GM12878 (cell line): ENCODE measurements around the gene GFRA1. TPM values are rescaled to one million over a fixed set of nuclear protein-coding genes. Genes with fewer than 3 reads are reported as not detected.

Experiments used
- ATAC-seq: fragments of 200-7000 bp; cut with Tn5 transposase; 3 replicates; pipeline ENCODE4 v1.9.1; 2020; ENCODE audit warnings: mild to moderate bottlenecking, moderate library complexity
- BruUV-seq: library from RNA; stranded (reverse); fragments of 400-500 nt; replicated peaks from 2 replicates; lab custom pipeline; 2021; lab: Mats Ljungman, UMichigan
- CTCF ChIA-PET: fragments of 300-600 bp; sonication (Branson Sonifier 250); formaldehyde crosslinking; extraction: SDS; loops from one replicate; lab custom pipeline; 2021; ENCODE audit warnings: inconsistent platforms; lab: Yijun Ruan, JAX
- POLR2A ChIA-PET: fragments of 350-600 bp; formaldehyde crosslinking; extraction: SDS; loops from one replicate; lab custom pipeline; 2021; ENCODE audit warnings: inconsistent platforms; lab: Charles Lee
- RAD21 ChIA-PET: fragments of 300-600 bp; sonication (Branson Sonifier 250); formaldehyde crosslinking; loops from one replicate; lab custom pipeline; 2023; ENCODE audit warnings: antibody characterized with exemption; ENCODE audit not compliant: unreplicated experiment; lab: Charles Lee
- SMC1A ChIA-PET: fragments of 300-600 bp; sonication (Branson Sonifier 250); formaldehyde crosslinking; loops from one replicate; lab custom pipeline; 2023; ENCODE audit not compliant: unreplicated experiment, uncharacterized antibody; lab: Charles Lee
- DNase-seq: peaks from one replicate; pipeline ENCODE4 v3.0.0-alpha.2; 2011; ENCODE audit warnings: low read depth, low spot score
- FAIRE-seq: peaks from 3 replicates; lab custom pipeline; 2011; peaks lifted over from hg19 to GRCh38; lab: Jason Lieb, UNC
- H2AFZ ChIP-seq: 2 replicates; pipeline ENCODE4 v1.6.0; 2011; ENCODE audit warnings: low read depth, low read length, control low read depth; ENCODE audit not compliant: control insufficient read depth
- H3K27ac ChIP-seq: 2 replicates; pipeline ENCODE4 v1.5.1; 2011; ENCODE audit warnings: control low read depth; ENCODE audit not compliant: control insufficient read depth, insufficient read depth
- H3K27me3 ChIP-seq, 2 experiments: replicated peaks in 1 of 2; 2 replicates each; pipeline versions ENCODE4 v1.6.0 to v1.6.1; 2011; ENCODE audit warnings: low read length in 1 of 2; ENCODE audit not compliant: control insufficient read depth in 2 of 2, insufficient read depth in 2 of 2
- H3K36me3 ChIP-seq, 2 experiments: 2 replicates each; pipeline ENCODE4 v1.5.1; 2011; ENCODE audit warnings: low read length in 1 of 2; ENCODE audit not compliant: control insufficient read depth in 2 of 2, insufficient read depth in 2 of 2
- H3K4me1 ChIP-seq: 2 replicates; pipeline ENCODE4 v1.6.1; 2011; ENCODE audit warnings: mild to moderate bottlenecking, low read length, moderate library complexity, mixed read lengths; ENCODE audit not compliant: control insufficient read depth, insufficient read depth
- H3K4me2 ChIP-seq: 2 replicates; pipeline ENCODE4 v1.6.0; 2011; ENCODE audit warnings: control low read depth; ENCODE audit not compliant: control insufficient read depth, insufficient read depth
- H3K4me3 ChIP-seq: fragments of 200-600 bp; sonication (generic); 2 replicates; pipeline ENCODE4 v1.5.1; 2016
- H3K79me2 ChIP-seq: 2 replicates; pipeline ENCODE4 v1.6.0; 2011; ENCODE audit warnings: low read length; ENCODE audit not compliant: control insufficient read depth, insufficient read depth
- H3K9ac ChIP-seq: 2 replicates; pipeline ENCODE4 v1.8.0; 2011; ENCODE audit warnings: low read length, control low read depth, mixed read lengths; ENCODE audit not compliant: control insufficient read depth, insufficient read depth
- H3K9me3 ChIP-seq: replicated peaks from 3 replicates; pipeline ENCODE4 v1.5.1; 2011; ENCODE audit warnings: mild to moderate bottlenecking, low read length; ENCODE audit not compliant: control insufficient read depth, insufficient read depth
- H4K20me1 ChIP-seq: 2 replicates; pipeline ENCODE4 v1.6.0; 2011; ENCODE audit not compliant: control insufficient read depth, insufficient read depth
- BCL11A ChIP-seq: IDR thresholded peaks from 2 replicates; pipeline ENCODE4 v1.6.1; 2011; ENCODE audit warnings: low read depth, low read length
- EP300 ChIP-seq, 2 experiments: fragments of 150-350 bp in 1 of 2; IDR thresholded peaks; 2 replicates each; pipeline ENCODE4 v1.6.1; 2011 to 2012; ENCODE audit warnings: low read depth in 2 of 2, low read length in 2 of 2, borderline replicate concordance in 1 of 2, improper control_type of control experiment in 1 of 2, inconsistent platforms in 1 of 2; ENCODE audit not compliant: control insufficient read depth in 1 of 2
- HDAC2 ChIP-seq: fragments of 200-600 bp; sonication (generic); IDR thresholded peaks from 2 replicates; pipeline ENCODE4 v1.6.1; 2017
- HDAC6 ChIP-seq: fragments of 200-600 bp; sonication (generic); IDR thresholded peaks from one replicate; pipeline ENCODE4 v1.8.0; 2017; ENCODE audit warnings: antibody characterized with exemption; ENCODE audit not compliant: unreplicated experiment
- KDM1A ChIP-seq: fragments of 200-600 bp; sonication (generic); IDR thresholded peaks from 2 replicates; pipeline ENCODE4 v1.6.1; 2016; ENCODE audit warnings: borderline replicate concordance
- MTA2 ChIP-seq: fragments of 450-650 bp; IDR thresholded peaks from 2 replicates; pipeline ENCODE4 v1.6.1; 2016; ENCODE audit warnings: low read depth, mild to moderate bottlenecking, moderate library complexity
- NFXL1 ChIP-seq: fragments of 450-650 bp; IDR thresholded peaks from 2 replicates; pipeline ENCODE4 v1.6.1; 2017; ENCODE audit warnings: antibody characterized with exemption, mild to moderate bottlenecking, borderline replicate concordance
- NFYA ChIP-seq: IDR thresholded peaks from 2 replicates; pipeline ENCODE4 v1.6.1; 2011; ENCODE audit warnings: low read depth, mild to moderate bottlenecking, low read length, improper control_type of control experiment, borderline replicate concordance
- NR2C2 ChIP-seq: IDR thresholded peaks from 2 replicates; pipeline ENCODE4 v1.6.1; 2011; ENCODE audit warnings: borderline replicate concordance, low read depth; ENCODE audit not compliant: control insufficient read depth, insufficient read length
- POLR2AphosphoS5 ChIP-seq: IDR thresholded peaks from 2 replicates; pipeline ENCODE4 v1.6.1; 2011; ENCODE audit warnings: mild to moderate bottlenecking, low read length, inconsistent platforms
- SIN3A ChIP-seq: IDR thresholded peaks from 2 replicates; pipeline ENCODE4 v1.6.1; 2012; ENCODE audit warnings: low read depth, low read length, improper control_type of control experiment
- SMARCA5 ChIP-seq: fragments of 450-650 bp; IDR thresholded peaks from 2 replicates; pipeline ENCODE4 v1.6.1; 2017; ENCODE audit warnings: mild to moderate bottlenecking
- SUPT20H ChIP-seq: IDR thresholded peaks from 2 replicates; pipeline ENCODE4 v1.6.1; 2011; ENCODE audit warnings: low read depth, mild to moderate bottlenecking, low read length, moderate library complexity, borderline replicate concordance; ENCODE audit not compliant: control insufficient read depth
- TBL1XR1 ChIP-seq: IDR thresholded peaks from 2 replicates; pipeline ENCODE4 v1.6.1; 2012; ENCODE audit warnings: low read depth, low read length, improper control_type of control experiment
- YY1 ChIP-seq: IDR thresholded peaks from 2 replicates; pipeline ENCODE4 v1.6.1; 2011; ENCODE audit warnings: low read depth, mild to moderate bottlenecking, low read length
- WGBS: methylation state at CpG from one replicate; pipeline ENCODE4 v1.1.6; 2016; ENCODE audit warnings: low lambda C conversion rate; ENCODE audit not compliant: insufficient replicate concordance, insufficient coverage; ENCODE audit errors: missing lambda C conversion rate; 5-methylcytosine and 5-hydroxymethylcytosine counted together
- in situ Hi-C: fragments of 300-500 bp; cut with MboI; formaldehyde crosslinking; loops from 9 replicates; pipeline ENCODE4 v1.14.3; 2018; ENCODE audit warnings: mixed read lengths
- intact Hi-C: fragments of 100-400 bp; cut with micrococcal nuclease; formaldehyde crosslinking; loops from one replicate; pipeline ENCODE4 v1.14.2; 2022; ENCODE audit not compliant: unreplicated experiment
- polyA plus RNA-seq, 11 experiments: library from polyadenylated mRNA; depleted of rRNA in 4 of 11; unstranded in 6 of 11; stranded (reverse) in 5 of 11; fragments of >200 nt; fragmentation: Nextera tagmentation in 4 of 11; fragmentation: Illumina TruSeq in 1 of 11; extraction: Ambion mirVana in 4 of 11; extraction: Trizol in 1 of 11; gene quantifications; 1 replicate in 1 of 11; 2 replicates in 10 of 11; pipeline versions ENCODE4 v1.2.1 to v1.2.3, GENCODE V29; 2011 to 2016; ENCODE audit warnings: inconsistent platforms in 2 of 11, missing spikeins in 2 of 11, low read depth in 1 of 11
- total RNA-seq, 4 experiments: library from RNA; depleted of rRNA in 3 of 4; stranded (reverse); fragments of >200 nt in 3 of 4; fragmentation: Illumina TruSeq in 1 of 4; extraction: Trizol in 1 of 4; gene quantifications; 2 replicates each; pipeline versions ENCODE4 v1.2.1 to v1.2.3, GENCODE V29; 2013 to 2021
- TF ChIP-seq, protein P1 (sequence below): fragments of 450-650 bp; IDR thresholded peaks from 2 replicates; pipeline ENCODE4 v1.6.1; 2017; ENCODE audit warnings: mild to moderate bottlenecking, moderate library complexity
- TF ChIP-seq, protein P2 (sequence below): IDR thresholded peaks from 2 replicates; pipeline ENCODE4 v1.6.1; 2012; ENCODE audit warnings: mild to moderate bottlenecking, low read depth, low read length
- TF ChIP-seq, protein P3 (sequence below): fragments of 450-650 bp; IDR thresholded peaks from 2 replicates; pipeline ENCODE4 v1.6.1; 2017; ENCODE audit warnings: low read depth, mild to moderate bottlenecking, moderate library complexity

GFRA1 gene
- total and polyA plus RNA-seq, 10 of the 15 experiments (the other 5 are each of a cell fraction or from before 2014, with no cell fraction given), result 0.05 to 0.19 TPM; not detected in 8

DNA sequence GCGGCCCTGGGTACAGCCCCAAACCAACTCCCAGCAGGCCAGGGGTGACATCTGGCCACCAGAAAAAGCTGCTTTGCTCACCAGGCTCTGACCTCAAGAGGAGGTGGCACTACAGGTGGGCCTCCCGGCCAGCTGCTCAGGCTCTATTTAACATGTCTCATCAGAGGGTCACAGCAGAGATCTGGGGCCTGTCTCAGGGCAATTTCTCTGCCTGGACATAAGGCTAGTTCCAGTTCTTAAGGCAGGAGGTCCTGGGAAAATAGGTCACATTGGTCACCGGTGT is 88.6 kb downstream of the GFRA1 start:
- POLR2A ChIA-PET, result no interaction called here
- in situ Hi-C loops, result no loop called here
- no peak for ATAC-seq
- TF ChIP-seq TBL1XR1, result no peak
- TF ChIP-seq POLR2AphosphoS5, result no peak
- no peak for TF ChIP-seq MTA2
- no peak for TF ChIP-seq SIN3A
- TF ChIP-seq KDM1A, result no peak
- TF ChIP-seq, protein P1, sequence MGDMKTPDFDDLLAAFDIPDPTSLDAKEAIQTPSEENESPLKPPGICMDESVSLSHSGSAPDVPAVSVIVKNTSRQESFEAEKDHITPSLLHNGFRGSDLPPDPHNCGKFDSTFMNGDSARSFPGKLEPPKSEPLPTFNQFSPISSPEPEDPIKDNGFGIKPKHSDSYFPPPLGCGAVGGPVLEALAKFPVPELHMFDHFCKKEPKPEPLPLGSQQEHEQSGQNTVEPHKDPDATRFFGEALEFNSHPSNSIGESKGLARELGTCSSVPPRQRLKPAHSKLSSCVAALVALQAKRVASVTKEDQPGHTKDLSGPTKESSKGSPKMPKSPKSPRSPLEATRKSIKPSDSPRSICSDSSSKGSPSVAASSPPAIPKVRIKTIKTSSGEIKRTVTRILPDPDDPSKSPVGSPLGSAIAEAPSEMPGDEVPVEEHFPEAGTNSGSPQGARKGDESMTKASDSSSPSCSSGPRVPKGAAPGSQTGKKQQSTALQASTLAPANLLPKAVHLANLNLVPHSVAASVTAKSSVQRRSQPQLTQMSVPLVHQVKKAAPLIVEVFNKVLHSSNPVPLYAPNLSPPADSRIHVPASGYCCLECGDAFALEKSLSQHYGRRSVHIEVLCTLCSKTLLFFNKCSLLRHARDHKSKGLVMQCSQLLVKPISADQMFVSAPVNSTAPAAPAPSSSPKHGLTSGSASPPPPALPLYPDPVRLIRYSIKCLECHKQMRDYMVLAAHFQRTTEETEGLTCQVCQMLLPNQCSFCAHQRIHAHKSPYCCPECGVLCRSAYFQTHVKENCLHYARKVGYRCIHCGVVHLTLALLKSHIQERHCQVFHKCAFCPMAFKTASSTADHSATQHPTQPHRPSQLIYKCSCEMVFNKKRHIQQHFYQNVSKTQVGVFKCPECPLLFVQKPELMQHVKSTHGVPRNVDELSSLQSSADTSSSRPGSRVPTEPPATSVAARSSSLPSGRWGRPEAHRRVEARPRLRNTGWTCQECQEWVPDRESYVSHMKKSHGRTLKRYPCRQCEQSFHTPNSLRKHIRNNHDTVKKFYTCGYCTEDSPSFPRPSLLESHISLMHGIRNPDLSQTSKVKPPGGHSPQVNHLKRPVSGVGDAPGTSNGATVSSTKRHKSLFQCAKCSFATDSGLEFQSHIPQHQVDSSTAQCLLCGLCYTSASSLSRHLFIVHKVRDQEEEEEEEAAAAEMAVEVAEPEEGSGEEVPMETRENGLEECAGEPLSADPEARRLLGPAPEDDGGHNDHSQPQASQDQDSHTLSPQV, result no peak
- TF ChIP-seq NR2C2, result no peak
- no peak for TF ChIP-seq HDAC6
- no peak for TF ChIP-seq SMARCA5
- no peak for TF ChIP-seq HDAC2
- TF ChIP-seq NFYA, result no peak
- TF ChIP-seq, protein P2, sequence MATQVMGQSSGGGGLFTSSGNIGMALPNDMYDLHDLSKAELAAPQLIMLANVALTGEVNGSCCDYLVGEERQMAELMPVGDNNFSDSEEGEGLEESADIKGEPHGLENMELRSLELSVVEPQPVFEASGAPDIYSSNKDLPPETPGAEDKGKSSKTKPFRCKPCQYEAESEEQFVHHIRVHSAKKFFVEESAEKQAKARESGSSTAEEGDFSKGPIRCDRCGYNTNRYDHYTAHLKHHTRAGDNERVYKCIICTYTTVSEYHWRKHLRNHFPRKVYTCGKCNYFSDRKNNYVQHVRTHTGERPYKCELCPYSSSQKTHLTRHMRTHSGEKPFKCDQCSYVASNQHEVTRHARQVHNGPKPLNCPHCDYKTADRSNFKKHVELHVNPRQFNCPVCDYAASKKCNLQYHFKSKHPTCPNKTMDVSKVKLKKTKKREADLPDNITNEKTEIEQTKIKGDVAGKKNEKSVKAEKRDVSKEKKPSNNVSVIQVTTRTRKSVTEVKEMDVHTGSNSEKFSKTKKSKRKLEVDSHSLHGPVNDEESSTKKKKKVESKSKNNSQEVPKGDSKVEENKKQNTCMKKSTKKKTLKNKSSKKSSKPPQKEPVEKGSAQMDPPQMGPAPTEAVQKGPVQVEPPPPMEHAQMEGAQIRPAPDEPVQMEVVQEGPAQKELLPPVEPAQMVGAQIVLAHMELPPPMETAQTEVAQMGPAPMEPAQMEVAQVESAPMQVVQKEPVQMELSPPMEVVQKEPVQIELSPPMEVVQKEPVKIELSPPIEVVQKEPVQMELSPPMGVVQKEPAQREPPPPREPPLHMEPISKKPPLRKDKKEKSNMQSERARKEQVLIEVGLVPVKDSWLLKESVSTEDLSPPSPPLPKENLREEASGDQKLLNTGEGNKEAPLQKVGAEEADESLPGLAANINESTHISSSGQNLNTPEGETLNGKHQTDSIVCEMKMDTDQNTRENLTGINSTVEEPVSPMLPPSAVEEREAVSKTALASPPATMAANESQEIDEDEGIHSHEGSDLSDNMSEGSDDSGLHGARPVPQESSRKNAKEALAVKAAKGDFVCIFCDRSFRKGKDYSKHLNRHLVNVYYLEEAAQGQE, result no peak
- no peak for TF ChIP-seq YY1
- no peak for TF ChIP-seq SUPT20H
- no peak for TF ChIP-seq EP300 (IDR thresholded peaks at IDR 0.05; ENCODE audit: borderline replicate concordance in 1 of 2, control insufficient read depth in 1 of 2, low read depth in 2 of 2, low read length in 2 of 2)
- TF ChIP-seq, protein P3, sequence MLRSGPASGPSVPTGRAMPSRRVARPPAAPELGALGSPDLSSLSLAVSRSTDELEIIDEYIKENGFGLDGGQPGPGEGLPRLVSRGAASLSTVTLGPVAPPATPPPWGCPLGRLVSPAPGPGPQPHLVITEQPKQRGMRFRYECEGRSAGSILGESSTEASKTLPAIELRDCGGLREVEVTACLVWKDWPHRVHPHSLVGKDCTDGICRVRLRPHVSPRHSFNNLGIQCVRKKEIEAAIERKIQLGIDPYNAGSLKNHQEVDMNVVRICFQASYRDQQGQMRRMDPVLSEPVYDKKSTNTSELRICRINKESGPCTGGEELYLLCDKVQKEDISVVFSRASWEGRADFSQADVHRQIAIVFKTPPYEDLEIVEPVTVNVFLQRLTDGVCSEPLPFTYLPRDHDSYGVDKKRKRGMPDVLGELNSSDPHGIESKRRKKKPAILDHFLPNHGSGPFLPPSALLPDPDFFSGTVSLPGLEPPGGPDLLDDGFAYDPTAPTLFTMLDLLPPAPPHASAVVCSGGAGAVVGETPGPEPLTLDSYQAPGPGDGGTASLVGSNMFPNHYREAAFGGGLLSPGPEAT, result no peak
- TF ChIP-seq BCL11A, result no peak
- no peak for TF ChIP-seq NFXL1

More for the DNA sequence above, 88.6 kb downstream of the GFRA1 start:
- Histone ChIP-seq H3K9ac (no peak overlapping the region), H4K20me1 (no peaks in the 10 kb centered on the region; the same call in 1 of the 2 replicates), H3K79me2 (no peaks in the 10 kb centered on the region), H3K4me3 (no peak overlapping the region), H2AFZ (no peak overlapping the region), H3K4me1 (no peaks in the 10 kb centered on the region), H3K9me3 (no peaks in the 10 kb centered on the region), H3K4me2 (no peak overlapping the region), H3K36me3 (no peaks in the 10 kb centered on the region), H3K27me3 (no peaks in the 10 kb centered on the region; a peak in 1 of 4 replicates), H3K27ac (no peak overlapping the region)
- no peak for DNase-seq
- WGBS, result 0% methylated on average over 3 of the region's 3 CpGs
- ChIA-PET CTCF (no interaction called here), RAD21 (no interaction called here), SMC1A (no interaction called here)
- BruUV-seq, result no TSS peak
- intact Hi-C loops, result no loop called here
- no peak for FAIRE-seq
